ENCODE results near the gene SRCAP. TPM values are rescaled to one million over a fixed set of nuclear protein-coding genes. Genes with fewer than 3 reads are reported as not detected.

Gene SRCAP
- total and polyA plus RNA-seq, 8 donors = 1.2 to 70.1 (median 24.6) TPM

- H3K4me3 ChIP-seq = no peak overlapping the region
- no peaks in the 10 kb centered on the region for H3K27me3 ChIP-seq
- intact Hi-C loops (cut with DNase I; ENCODE audit: low total_unique reads) = loop anchor here (10.0 kb wide), 1 partner anchor 61 kb away; no protein-coding TSS in a partner anchor
- TF ChIP-seq POLR2AphosphoS5 (IDR thresholded peaks at IDR 0.05) (no peak), POLR2A (IDR thresholded peaks at IDR 0.05) (no peak), EP300 (IDR thresholded peaks at IDR 0.05) (no peak), CTCF (IDR thresholded peaks at IDR 0.05) (no peak)
- DNase-seq = peak in 1 of 2 donors; percentile 6
- WGBS, 5 donors = 94 to 98% (median 95%) methylated on average over 17 to 57 of the region's 57 CpGs
- no peak overlapping the region for H3K27ac ChIP-seq
- H3K4me1 ChIP-seq = peaks cover 11 to 40% (median 28%) of the 10 kb centered on the region in 4 donors
- peaks cover 22 to 48% (median 37%) of the 10 kb centered on the region in 4 donors for H3K36me3 ChIP-seq
- no peaks in the 10 kb centered on the region for H3K9me3 ChIP-seq
Measured at GRCh38 chr16:30783280-30784109, 84.5 kb downstream of the SRCAP start.

GRCh38 chr16:30784215-30784614 is 85.2 kb downstream of the SRCAP start:
- Histone ChIP-seq H3K27ac (no peak overlapping the region), H3K4me1 (peaks cover 11 to 40% (median 27%) of the 10 kb centered on the region in 4 donors), H3K36me3 (peaks cover 22 to 48% (median 37%) of the 10 kb centered on the region in 4 donors), H3K27me3 (no peaks in the 10 kb centered on the region), H3K4me3 (no peak overlapping the region), H3K9me3 (no peaks in the 10 kb centered on the region)
- intact Hi-C loops (cut with DNase I; ENCODE audit: low total_unique reads) = loop anchor here (10.0 kb wide), 1 partner anchor 61 kb away; no protein-coding TSS in a partner anchor
- no peak for TF ChIP-seq POLR2A (IDR thresholded peaks at IDR 0.05)
- TF ChIP-seq EP300 (IDR thresholded peaks at IDR 0.05) = no peak
- no peak for TF ChIP-seq POLR2AphosphoS5 (IDR thresholded peaks at IDR 0.05)
- TF ChIP-seq CTCF (IDR thresholded peaks at IDR 0.05) = no peak
- 85 to 93% (median 89%) methylated on average over 18 of the region's 18 CpGs for WGBS, 5 donors
- DNase-seq = peak in 1 of 2 donors; percentile 6

- intact Hi-C loops (cut with DNase I; ENCODE audit: low total_unique reads) = loop anchor here (10.0 kb wide), 1 partner anchor 59 kb away; no protein-coding TSS in a partner anchor
- Histone ChIP-seq H3K9me3 (no peaks in the 10 kb centered on the region), H3K4me3 (peak overlapping the region; percentile 83 to 99 (median 92)), H3K36me3 (peaks cover 22 to 42% (median 37%) of the 10 kb centered on the region in 4 donors), H3K27ac (peak overlapping the region in 4 of 5 donors; percentile 90 to 93 (median 91)), H3K27me3 (no peaks in the 10 kb centered on the region), H3K4me1 (peaks cover 11 to 40% (median 27%) of the 10 kb centered on the region in 4 donors)
- DNase-seq = peak in 1 of 2 donors; percentile 22
- WGBS, 5 donors = 69 to 75% (median 72%) methylated on average over 7 of the region's 7 CpGs
- TF ChIP-seq POLR2A (IDR thresholded peaks at IDR 0.05) = no peak
- TF ChIP-seq EP300 (IDR thresholded peaks at IDR 0.05) = no peak
- TF ChIP-seq POLR2AphosphoS5 (IDR thresholded peaks at IDR 0.05) = no peak
Measured at GRCh38 chr16:30785126-30786106, 86.4 kb downstream of the SRCAP start.

GRCh38 chr16:30786115-30786935 is 87.4 kb downstream of the SRCAP start:
- 4 to 11% (median 6%) methylated on average over 19 to 55 of the region's 57 CpGs for WGBS, 5 donors
- no peak for TF ChIP-seq POLR2AphosphoS5 (IDR thresholded peaks at IDR 0.05)
- TF ChIP-seq CTCF (IDR thresholded peaks at IDR 0.05) = no peak
- TF ChIP-seq EP300 (IDR thresholded peaks at IDR 0.05) = no peak
- no peak for TF ChIP-seq POLR2A (IDR thresholded peaks at IDR 0.05)
- intact Hi-C loops (cut with DNase I; ENCODE audit: low total_unique reads) = loop anchor here (10.0 kb wide), 1 partner anchor 58 kb away; no protein-coding TSS in a partner anchor
- H3K4me1 ChIP-seq = peaks cover 11 to 40% (median 27%) of the 10 kb centered on the region in 4 donors
- H3K27ac ChIP-seq = peak overlapping the region; percentile 82 to 93 (median 91)
- H3K9me3 ChIP-seq = no peaks in the 10 kb centered on the region
- H3K36me3 ChIP-seq = peaks cover 22 to 35% (median 33%) of the 10 kb centered on the region in 4 donors
- no peaks in the 10 kb centered on the region for H3K27me3 ChIP-seq
- H3K4me3 ChIP-seq = peak overlapping the region; percentile 83 to 99 (median 92)
- peak; percentile 41 to 81 for DNase-seq

Measured in stomach (tissue), 9 donors.